HepG2 (cell line): Measurements from ENCODE around the gene DEPDC5. TPM values are rescaled to one million over a fixed set of nuclear protein-coding genes. Genes with fewer than 3 reads are reported as not detected.

ENCODE experiments used
- ATAC-seq: fragments of 200-7000 bp; cut with Tn5 transposase; 3 replicates; pipeline ENCODE4 v1.9.1; 2020; ENCODE audit warnings: mild to moderate bottlenecking, moderate library complexity
- BruUV-seq: library from RNA; stranded (reverse); fragments of 400-500 nt; replicated peaks from 2 replicates; lab custom pipeline; 2021; lab: Mats Ljungman, UMichigan
- CTCF ChIA-PET: fragments of 300-600 bp; formaldehyde crosslinking; extraction: SDS; loops from one replicate; lab custom pipeline; 2021; ENCODE audit warnings: low total read pairs, inconsistent platforms, low intra/inter-chr PET ratio; lab: Yijun Ruan, JAX
- POLR2A ChIA-PET: fragments of 350-600 bp; sonication (Branson Sonifier 250); formaldehyde crosslinking; loops from one replicate; lab custom pipeline; 2020; ENCODE audit warnings: antibody characterized with exemption, inconsistent platforms; lab: Yijun Ruan, JAX
- DNase-seq: peaks from one replicate; pipeline ENCODE4 v3.0.0-alpha.2; 2015; ENCODE audit warnings: low spot score
- FAIRE-seq: peaks from 3 replicates; lab custom pipeline; 2011; peaks lifted over from hg19 to GRCh38; lab: Jason Lieb, UNC
- H2AFZ ChIP-seq: one replicate; pipeline ENCODE4 v1.6.1; 2011; ENCODE audit warnings: low read length, inconsistent platforms
- H3K27ac ChIP-seq: fragments of 300-600 bp; 3 replicates; pipeline ENCODE4 v1.8.0; 2011; ENCODE audit warnings: mixed run types, mild to moderate bottlenecking, mixed read lengths, low read length, inconsistent platforms; ENCODE audit not compliant: insufficient read depth; ENCODE audit errors: extremely low read length
- H3K27me3 ChIP-seq, 2 experiments: fragments of 200-600 bp in 1 of 2; 2 replicates in 1 of 2; 3 replicates in 1 of 2; pipeline versions ENCODE4 v1.6.0 to v1.8.0; 2011; ENCODE audit warnings: low read length in 2 of 2, mild to moderate bottlenecking in 2 of 2, moderate library complexity in 2 of 2, inconsistent platforms in 1 of 2; ENCODE audit not compliant: insufficient read depth in 2 of 2, control insufficient read depth in 1 of 2
- H3K36me3 ChIP-seq, 2 experiments: fragments of 200-600 bp in 1 of 2; replicated peaks in 1 of 2; 2 replicates in 1 of 2; 3 replicates in 1 of 2; pipeline versions ENCODE4 v1.5.1 to v1.8.0; 2011; ENCODE audit warnings: low read length in 2 of 2, inconsistent platforms in 1 of 2; ENCODE audit not compliant: insufficient read depth in 2 of 2, control insufficient read depth in 1 of 2
- H3K4me1 ChIP-seq: 2 replicates; pipeline ENCODE4 v1.5.1; 2012; ENCODE audit warnings: low read length, inconsistent platforms; ENCODE audit not compliant: insufficient read depth
- H3K4me2 ChIP-seq: 2 replicates; pipeline ENCODE4 v1.6.0; 2011; ENCODE audit warnings: low read depth, low read length, inconsistent platforms
- H3K4me3 ChIP-seq, 3 experiments: fragments of 200-600 bp in 1 of 3; sonication (generic), shearing (Covaris generic) in 1 of 3; replicated peaks in 1 of 3; 2 replicates each; pipeline ENCODE4 v1.5.1; 2011 to 2016; ENCODE audit warnings: low read length in 3 of 3, inconsistent platforms in 2 of 3, low read depth in 2 of 3, mild to moderate bottlenecking in 2 of 3, control low read depth in 1 of 3, mixed read lengths in 1 of 3; ENCODE audit not compliant: insufficient read depth in 1 of 3
- H3K79me2 ChIP-seq: one replicate; pipeline ENCODE4 v1.6.1; 2011; ENCODE audit warnings: low read length, inconsistent platforms; ENCODE audit not compliant: insufficient read depth
- H3K9ac ChIP-seq: 2 replicates; pipeline ENCODE4 v1.6.0; 2011; ENCODE audit warnings: mild to moderate bottlenecking, low read depth, low read length, inconsistent platforms; ENCODE audit not compliant: insufficient read depth
- H3K9me3 ChIP-seq: 2 replicates; pipeline ENCODE4 v1.5.1; 2012; ENCODE audit warnings: mild to moderate bottlenecking, low read length
- H4K20me1 ChIP-seq: 2 replicates; pipeline ENCODE4 v1.6.0; 2011; ENCODE audit warnings: inconsistent platforms, mild to moderate bottlenecking, low read length, moderate library complexity; ENCODE audit not compliant: insufficient read depth
- MNT ChIP-seq: fragments of 450-650 bp; IDR thresholded peaks from 2 replicates; pipeline ENCODE4 v1.6.1; 2016
- PAX8 ChIP-seq: sonication (generic); formaldehyde crosslinking; IDR thresholded peaks from 2 replicates; pipeline ENCODE4 v1.8.0; 2022; ENCODE audit warnings: mild to moderate bottlenecking, missing genetic modification reagents, borderline replicate concordance
- SALL1 ChIP-seq: sonication (generic); formaldehyde crosslinking; IDR thresholded peaks from 2 replicates; pipeline ENCODE4 v1.8.0; 2022; ENCODE audit warnings: mild to moderate bottlenecking, missing genetic modification reagents
- YEATS2 ChIP-seq: sonication (generic); formaldehyde crosslinking; IDR thresholded peaks from 2 replicates; pipeline ENCODE4 v1.4.0; 2020; ENCODE audit warnings: missing genetic modification reagents, borderline replicate concordance
- ZBTB37 ChIP-seq: sonication (generic); formaldehyde crosslinking; IDR thresholded peaks from 2 replicates; pipeline ENCODE4 v1.4.0; 2020; ENCODE audit warnings: mild to moderate bottlenecking, missing genetic modification reagents
- ZBTB7A ChIP-seq: sonication (generic); formaldehyde crosslinking; IDR thresholded peaks from 2 replicates; pipeline ENCODE4 v1.8.0; 2022; ENCODE audit warnings: mild to moderate bottlenecking, missing genetic modification reagents
- ZFP36L1 ChIP-seq: sonication (generic); formaldehyde crosslinking; IDR thresholded peaks from 2 replicates; pipeline ENCODE4 v1.8.0; 2022; ENCODE audit warnings: mild to moderate bottlenecking, missing genetic modification reagents, moderate library complexity
- ZMYM2 ChIP-seq: sonication (generic); formaldehyde crosslinking; IDR thresholded peaks from 2 replicates; pipeline ENCODE4 v1.8.0; 2022; ENCODE audit warnings: mild to moderate bottlenecking, missing genetic modification reagents
- ZNF276 ChIP-seq: sonication (generic); formaldehyde crosslinking; IDR thresholded peaks from 2 replicates; pipeline ENCODE4 v1.4.0; 2020; ENCODE audit warnings: mild to moderate bottlenecking, low read depth, missing genetic modification reagents
- ZNF446 ChIP-seq: sonication (generic); formaldehyde crosslinking; IDR thresholded peaks from 2 replicates; pipeline ENCODE4 v1.5.0; 2020; ENCODE audit warnings: mild to moderate bottlenecking, missing genetic modification reagents
- ZNF549 ChIP-seq: sonication (generic); formaldehyde crosslinking; IDR thresholded peaks from 2 replicates; pipeline ENCODE4 v1.5.0; 2020; ENCODE audit warnings: missing genetic modification reagents
- ZNF737 ChIP-seq: sonication (generic); formaldehyde crosslinking; IDR thresholded peaks from 2 replicates; pipeline ENCODE4 v1.5.0; 2020; ENCODE audit warnings: missing genetic modification reagents, mild to moderate bottlenecking, borderline replicate concordance
- WGBS: methylation state at CpG from one replicate; pipeline ENCODE4 v1.1.6; 2017; ENCODE audit warnings: low lambda C conversion rate; 5-methylcytosine and 5-hydroxymethylcytosine counted together
- in situ Hi-C: cut with HindIII; loops from 2 replicates; pipeline ENCODE4 v1.10.0; 2017; ENCODE audit warnings: low pct_unique_long_range_greater_than_20kb; ENCODE audit not compliant: extremely low pct_ligation_motif_present
- intact Hi-C: fragments of 100-400 bp; cut with micrococcal nuclease; formaldehyde crosslinking; loops from one replicate; pipeline ENCODE4 v1.10.0; 2022; ENCODE audit not compliant: unreplicated experiment
- polyA plus RNA-seq, 8 experiments: library from polyadenylated mRNA; depleted of rRNA in 3 of 8; stranded (reverse) in 7 of 8; unstranded in 1 of 8; fragments of >200 nt; fragmentation: Illumina TruSeq in 4 of 8; extraction: Trizol in 4 of 8; gene quantifications; 2 replicates each; pipeline versions ENCODE4 v1.2.1 to v1.2.3, GENCODE V29; 2011 to 2016; ENCODE audit warnings: low read depth in 4 of 8, missing spikeins in 1 of 8, mixed read lengths in 1 of 8; ENCODE audit not compliant: insufficient read depth in 1 of 8
- total RNA-seq, 5 experiments: library from RNA; depleted of rRNA; stranded (reverse); fragments of >200 nt; fragmentation: Illumina TruSeq; extraction: Trizol; gene quantifications; 2 replicates each; pipeline ENCODE4 v1.2.3, GENCODE V29; 2016; ENCODE audit warnings: low read depth in 1 of 5

DEPDC5 gene
- total and polyA plus RNA-seq, 2 of the 13 experiments (the other 11 are each of a cell fraction or from before 2014, with no cell fraction given): 9.8 to 12.4 TPM

- no peak overlapping the region for H3K9ac ChIP-seq
- H3K4me1 ChIP-seq: peaks cover 10% of the 10 kb centered on the region
- 100% methylated on average over 3 of the region's 5 CpGs for WGBS
- intact Hi-C loops: no loop called here
- no peaks in the 10 kb centered on the region for H3K9me3 ChIP-seq
- H3K36me3 ChIP-seq: peaks cover 7 to 41% of the 10 kb centered on the region in 2 experiments
- no peak overlapping the region for H3K27ac ChIP-seq
- DNase-seq: no peak
- no peak overlapping the region for H2AFZ ChIP-seq
- ATAC-seq: no peak
- H3K4me3 ChIP-seq: no peak overlapping the region
- H4K20me1 ChIP-seq: no peaks in the 10 kb centered on the region
- no peaks in the 10 kb centered on the region for H3K27me3 ChIP-seq
- H3K4me2 ChIP-seq: no peak overlapping the region
- CTCF ChIA-PET: no interaction called here
- BruUV-seq: no TSS peak
- in situ Hi-C loops: no loop called here
- peaks cover 2% of the 10 kb centered on the region for H3K79me2 ChIP-seq
- no peak for FAIRE-seq
- TF ChIP-seq ZNF549 (CRISPR knock-in tag) (no peak), SALL1 (CRISPR knock-in tag) (no peak), ZBTB37 (CRISPR knock-in tag) (no peak), ZNF446 (CRISPR knock-in tag) (no peak), MNT (no peak), ZBTB7A (CRISPR knock-in tag) (no peak), YEATS2 (CRISPR knock-in tag) (no peak), ZMYM2 (CRISPR knock-in tag) (no peak), PAX8 (no peak), ZNF737 (CRISPR knock-in tag) (no peak), ZFP36L1 (no peak), ZNF276 (CRISPR knock-in tag) (no peak)
- POLR2A ChIA-PET: interaction anchor here (1.3 kb wide), 1 partner anchor 30 kb away, joined by 4 read pairs; the partner anchor contains the start of gene DEPDC5
Measured at GRCh38 chr22:31723723-31724122, 30.1 kb upstream of the DEPDC5 start.
